Spleen (tissue), 11 donors: ENCODE measurements around the gene PRKAG1. TPM values are rescaled to one million over a fixed set of nuclear protein-coding genes. Genes with fewer than 3 reads are reported as not detected.

Source experiments
- DNase-seq: peaks from one replicate; pipeline ENCODE4 v3.0.0-alpha.2; 2020
- H3K27ac ChIP-seq, 8 donors: fragments of 200-600 bp; sonication (generic) in 7 of 8; 1 replicate in 4 of 8; 2 replicates in 4 of 8; pipeline versions ENCODE4 v1.5.0 to v1.8.0; 2016 to 2021; ENCODE audit warnings: inconsistent platforms in 4 of 8, mild to moderate bottlenecking in 4 of 8, moderate library complexity in 1 of 8
- H3K27me3 ChIP-seq, 7 donors: fragments of 200-600 bp; sonication (generic) in 6 of 7; replicated peaks in 1 of 7; 1 replicate in 4 of 7; 2 replicates in 3 of 7; pipeline versions ENCODE4 v1.5.0 to v1.8.0; 2016 to 2021; ENCODE audit warnings: inconsistent platforms in 3 of 7, mild to moderate bottlenecking in 1 of 7
- H3K36me3 ChIP-seq, 6 donors: fragments of 200-600 bp; sonication (generic) in 5 of 6; 1 replicate in 4 of 6; 2 replicates in 2 of 6; pipeline versions ENCODE4 v1.5.0 to v1.8.0; 2016 to 2021; ENCODE audit warnings: inconsistent platforms in 2 of 6
- H3K4me1 ChIP-seq, 6 donors: fragments of 200-600 bp; sonication (generic) in 5 of 6; 1 replicate in 3 of 6; 2 replicates in 3 of 6; pipeline versions ENCODE4 v1.5.0 to v1.8.0; 2016 to 2021; ENCODE audit warnings: inconsistent platforms in 3 of 6
- H3K4me3 ChIP-seq, 8 donors: fragments of 200-600 bp; sonication (generic) in 7 of 8; 1 replicate in 4 of 8; 2 replicates in 4 of 8; pipeline versions ENCODE4 v1.5.0 to v1.8.0; 2016 to 2021; ENCODE audit warnings: inconsistent platforms in 4 of 8, mild to moderate bottlenecking in 4 of 8, moderate library complexity in 2 of 8
- H3K9me3 ChIP-seq, 8 donors: fragments of 200-600 bp; sonication (generic) in 7 of 8; 1 replicate in 4 of 8; 2 replicates in 4 of 8; pipeline versions ENCODE4 v1.5.0 to v1.8.0; 2016 to 2021; ENCODE audit warnings: inconsistent platforms in 4 of 8
- POLR2A ChIP-seq, 3 donors: fragments of 450-650 bp; IDR thresholded peaks; one replicate each; pipeline ENCODE4 v1.5.1; 2017; ENCODE audit warnings: antibody characterized with exemption in 3 of 3, mild to moderate bottlenecking in 1 of 3
- POLR2AphosphoS5 ChIP-seq, 3 donors: sonication (generic); formaldehyde crosslinking; IDR thresholded peaks; one replicate each; pipeline ENCODE4 v1.5.1; 2017; ENCODE audit warnings: antibody characterized with exemption in 3 of 3
- WGBS, 5 donors: extraction: QIAGEN DNeasy Blood & Tissue Kit in 3 of 5; methylation state at CpG; one replicate each; pipeline versions ENCODE4 v1.1.5 to v1.1.7; 2013 to 2018; 5-methylcytosine and 5-hydroxymethylcytosine counted together
- intact Hi-C: fragments of 100-400 bp; cut with DNase I; formaldehyde crosslinking; loops from one replicate; pipeline ENCODE4 v1.15.0; 2023; ENCODE audit warnings: low total_unique reads
- polyA plus RNA-seq, 3 donors: library from polyadenylated mRNA; stranded (reverse); fragments of 200-250 nt; gene quantifications; one replicate each; pipeline ENCODE4 v1.2.1, GENCODE V29; 2013
- total RNA-seq, 7 donors: library from RNA; depleted of rRNA in 3 of 7; stranded (reverse); fragments of >200 nt in 3 of 7; fragmentation: NEBNext Ultra II Directional in 4 of 7; extraction: Animal tissue kit (Norgen Biotek cat#: 25700) in 4 of 7; gene quantifications; one replicate each; pipeline versions ENCODE4 v1.1.0 to v1.2.1, GENCODE V29; 2016 to 2021
- TF ChIP-seq, protein P1 (sequence below), 11 experiments: fragments of 200-600 bp in 7 of 11; fragments of 450-650 bp in 4 of 11; sonication (generic) in 4 of 11; IDR thresholded peaks in 8 of 11; conservative IDR thresholded peaks in 3 of 11; 1 replicate in 7 of 11; 2 replicates in 4 of 11; pipeline versions ENCODE4 v1.4.0 to v1.8.0; 2016 to 2021; ENCODE audit warnings: antibody characterized with exemption in 11 of 11, inconsistent platforms in 4 of 11, mild to moderate bottlenecking in 1 of 11
- donor health status: healthy with polysubstance abuse.
- donor health status: DM: no; HTN: no; CAD: no; lungs with moderate emphysema.
- donor health status: DM: no; HTN: no; CAD: no.
- donor health status: Bipolar disorder and iron deficiency.
- donor health status: healthy.
- donor health status: DM: no; HTN: no; CAD: no.
- donor health status: DM: yes; HTN: yes; CAD: no.

The PRKAG1 gene
- total and polyA plus RNA-seq, 10 donors: 34.1 to 47.2 (median 43.1) TPM

DNA sequence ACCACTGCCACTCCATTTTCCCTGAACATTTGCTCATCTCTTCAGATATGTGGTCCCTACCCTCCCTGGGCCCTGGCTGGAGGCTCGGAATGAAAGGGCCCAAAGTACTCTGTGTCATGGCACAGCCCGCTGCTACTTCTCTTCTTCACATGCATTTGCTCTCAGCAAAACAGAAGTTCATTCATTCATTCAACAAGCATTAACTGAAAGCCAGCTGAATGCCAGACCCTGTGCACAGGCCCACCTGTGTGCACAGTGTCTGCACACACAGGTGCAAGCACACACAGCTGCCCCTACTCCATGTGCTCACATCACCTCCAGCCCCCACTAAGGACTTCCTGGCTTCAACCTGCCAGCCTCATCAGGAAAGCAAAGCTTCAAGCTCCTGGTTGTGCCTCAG, 32.7 kb downstream of the PRKAG1 start:
- intact Hi-C loops: no loop called here
- Histone ChIP-seq H3K9me3 (no peaks in the 10 kb centered on the region), H3K4me1 (peaks cover 6 to 19% (median 14%) of the 10 kb centered on the region in 6 donors), H3K4me3 (no peak overlapping the region), H3K27ac (no peak overlapping the region), H3K27me3 (peaks cover 0 to 96% (median 32%) of the 10 kb centered on the region in 7 donors), H3K36me3 (no peaks in the 10 kb centered on the region)
- WGBS, 5 donors: 75 to 94% (median 81%) methylated on average over 2 of the region's 2 CpGs
- TF ChIP-seq, protein P1, sequence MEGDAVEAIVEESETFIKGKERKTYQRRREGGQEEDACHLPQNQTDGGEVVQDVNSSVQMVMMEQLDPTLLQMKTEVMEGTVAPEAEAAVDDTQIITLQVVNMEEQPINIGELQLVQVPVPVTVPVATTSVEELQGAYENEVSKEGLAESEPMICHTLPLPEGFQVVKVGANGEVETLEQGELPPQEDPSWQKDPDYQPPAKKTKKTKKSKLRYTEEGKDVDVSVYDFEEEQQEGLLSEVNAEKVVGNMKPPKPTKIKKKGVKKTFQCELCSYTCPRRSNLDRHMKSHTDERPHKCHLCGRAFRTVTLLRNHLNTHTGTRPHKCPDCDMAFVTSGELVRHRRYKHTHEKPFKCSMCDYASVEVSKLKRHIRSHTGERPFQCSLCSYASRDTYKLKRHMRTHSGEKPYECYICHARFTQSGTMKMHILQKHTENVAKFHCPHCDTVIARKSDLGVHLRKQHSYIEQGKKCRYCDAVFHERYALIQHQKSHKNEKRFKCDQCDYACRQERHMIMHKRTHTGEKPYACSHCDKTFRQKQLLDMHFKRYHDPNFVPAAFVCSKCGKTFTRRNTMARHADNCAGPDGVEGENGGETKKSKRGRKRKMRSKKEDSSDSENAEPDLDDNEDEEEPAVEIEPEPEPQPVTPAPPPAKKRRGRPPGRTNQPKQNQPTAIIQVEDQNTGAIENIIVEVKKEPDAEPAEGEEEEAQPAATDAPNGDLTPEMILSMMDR (IDR thresholded peaks at IDR 0.05 in 8 of 11, conservative IDR thresholded peaks at IDR 0.05 in 3 of 11): no peak
- TF ChIP-seq POLR2A (IDR thresholded peaks at IDR 0.05): no peak
- no peak for TF ChIP-seq POLR2AphosphoS5 (IDR thresholded peaks at IDR 0.05)
- no peak for DNase-seq

DNA sequence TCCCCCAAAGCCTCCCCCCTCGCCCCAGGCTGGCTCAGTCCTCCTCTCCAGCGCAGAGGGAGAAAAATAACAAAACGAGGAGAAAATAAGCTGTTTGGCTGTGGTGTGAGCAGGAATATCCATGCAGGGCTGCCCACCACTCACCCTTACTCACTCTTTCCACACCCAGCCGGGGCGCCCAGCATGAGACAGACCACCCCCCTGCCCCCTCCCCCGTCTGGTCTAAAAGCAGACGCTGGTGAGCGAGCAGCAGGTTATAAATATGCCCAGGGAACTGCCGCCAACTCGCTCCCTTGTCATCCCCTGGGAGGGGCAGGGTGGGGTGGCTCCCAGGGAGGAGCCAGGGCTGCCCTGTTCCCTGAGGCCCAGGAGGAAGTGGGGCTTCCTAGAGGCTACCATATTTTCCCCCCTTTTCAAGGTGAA, 33.1 kb downstream of the PRKAG1 start:
- Histone ChIP-seq H3K27ac (no peak overlapping the region), H3K27me3 (peaks cover 0 to 97% (median 37%) of the 10 kb centered on the region in 7 donors), H3K4me3 (no peak overlapping the region), H3K36me3 (no peaks in the 10 kb centered on the region), H3K4me1 (peaks cover 10 to 23% (median 18%) of the 10 kb centered on the region in 6 donors), H3K9me3 (no peaks in the 10 kb centered on the region)
- TF ChIP-seq POLR2A (IDR thresholded peaks at IDR 0.05): no peak
- TF ChIP-seq POLR2AphosphoS5 (IDR thresholded peaks at IDR 0.05): no peak
- TF ChIP-seq, protein P1 (IDR thresholded peaks at IDR 0.05 in 8 of 11, conservative IDR thresholded peaks at IDR 0.05 in 3 of 11): no peak
- intact Hi-C loops: no loop called here
- 30 to 42% (median 39%) methylated on average over 10 of the region's 10 CpGs for WGBS, 5 donors
- DNase-seq: no peak

DNA sequence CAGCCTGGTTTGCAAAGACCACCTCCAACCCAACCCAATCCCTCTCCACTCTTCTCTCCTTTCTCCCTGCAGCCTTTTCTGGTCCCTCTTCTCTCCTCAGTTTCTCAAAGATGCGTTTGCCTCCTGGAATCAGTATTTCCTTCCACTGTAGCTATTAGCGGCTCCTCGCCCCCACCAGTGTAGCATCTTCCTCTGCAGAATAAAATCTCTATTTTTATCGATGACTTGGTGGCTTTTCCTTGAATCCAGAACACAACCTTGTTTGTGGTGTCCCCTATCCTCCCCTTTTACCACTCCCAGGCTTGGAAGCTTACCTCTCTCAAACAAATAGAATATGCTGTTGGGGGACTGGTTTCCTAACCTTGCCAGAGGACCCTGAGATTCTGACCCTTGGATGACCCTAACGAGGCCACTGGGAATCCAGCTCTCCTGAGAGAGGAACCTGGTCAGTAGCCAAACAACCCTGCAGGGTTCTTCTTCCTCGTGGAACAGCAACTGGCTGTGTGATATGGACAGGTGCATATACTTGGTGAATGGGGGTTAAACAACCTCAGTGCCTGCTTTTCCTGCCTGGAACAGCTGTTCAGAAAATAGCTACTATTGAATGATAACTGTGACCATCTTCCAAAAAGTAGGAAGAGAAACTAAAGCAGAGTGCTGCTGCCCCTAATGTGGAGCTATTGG, 36.0 kb downstream of the PRKAG1 start:
- no peak overlapping the region for H3K27ac ChIP-seq
- H3K9me3 ChIP-seq: no peaks in the 10 kb centered on the region
- peaks cover 0 to 97% (median 63%) of the 10 kb centered on the region in 7 donors for H3K27me3 ChIP-seq
- intact Hi-C loops: no loop called here
- H3K36me3 ChIP-seq: no peaks in the 10 kb centered on the region
- 52 to 65% (median 60%) methylated on average over 6 of the region's 6 CpGs for WGBS, 5 donors
- peaks cover 37 to 45% (median 42%) of the 10 kb centered on the region in 6 donors for H3K4me1 ChIP-seq
- TF ChIP-seq POLR2AphosphoS5 (IDR thresholded peaks at IDR 0.05): no peak
- TF ChIP-seq, protein P1 (IDR thresholded peaks at IDR 0.05 in 8 of 11, conservative IDR thresholded peaks at IDR 0.05 in 3 of 11): no peak
- no peak for TF ChIP-seq POLR2A (IDR thresholded peaks at IDR 0.05)
- H3K4me3 ChIP-seq: no peak overlapping the region
- DNase-seq: no peak

DNA sequence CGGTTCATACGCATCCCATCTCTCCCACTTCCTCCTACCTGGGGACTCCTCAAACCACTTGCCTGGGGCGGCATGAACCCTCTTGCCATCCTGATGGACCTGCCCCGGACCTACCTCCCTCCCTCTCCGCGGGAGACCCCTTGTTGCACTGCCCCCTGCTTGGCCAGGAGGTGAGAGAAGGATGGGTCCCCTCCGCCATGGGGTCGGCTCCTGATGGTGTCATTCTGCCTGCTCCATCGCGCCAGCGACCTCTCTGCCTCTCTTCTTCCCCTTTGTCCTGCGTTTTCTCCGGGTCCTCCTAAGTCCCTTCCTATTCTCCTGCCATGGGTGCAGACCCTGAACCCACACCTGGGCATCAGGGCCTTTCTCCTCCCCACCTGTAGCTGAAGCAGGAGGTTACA, 36.8 kb downstream of the PRKAG1 start:
- 13 to 19% (median 14%) methylated on average over 13 of the region's 13 CpGs for WGBS, 5 donors
- Histone ChIP-seq H3K27ac (peak overlapping the region in 2 of 8 donors; percentile 57 to 76), H3K9me3 (no peaks in the 10 kb centered on the region), H3K36me3 (no peaks in the 10 kb centered on the region), H3K27me3 (peaks cover 0 to 97% (median 64%) of the 10 kb centered on the region in 7 donors), H3K4me3 (peak overlapping the region in 3 of 8 donors; percentile 50 to 74 (median 53)), H3K4me1 (peaks cover 37 to 50% (median 44%) of the 10 kb centered on the region in 6 donors)
- no peak for DNase-seq
- intact Hi-C loops: no loop called here
- TF ChIP-seq POLR2AphosphoS5 (IDR thresholded peaks at IDR 0.05) (no peak), POLR2A (IDR thresholded peaks at IDR 0.05) (no peak)
- TF ChIP-seq, protein P1 (IDR thresholded peaks at IDR 0.05 in 8 of 11, conservative IDR thresholded peaks at IDR 0.05 in 3 of 11): no peak
